SIG-M5 (cell line): ENCODE data around the gene SLC16A13.

Experiments
- DNase-seq: peaks from one replicate; lab custom pipeline; 2025; lab: John Stamatoyannopoulos, UW

Gene SLC16A13

GRCh38 chr17:7014261-7014994 lies 21.4 kb upstream of the SLC16A13 start:
- peak; percentile 78 for DNase-seq

- no peak for DNase-seq
These were observed 20.5 kb upstream of the SLC16A13 start for GRCh38 chr17:7014995-7015958.

GRCh38 chr17:7016418-7016817 lies 19.4 kb upstream of the SLC16A13 start:
- no peak for DNase-seq

GRCh38 chr17:7016886-7017826 lies 18.7 kb upstream of the SLC16A13 start:
- no peak for DNase-seq

- DNase-seq: no peak
These were observed 18.0 kb upstream of the SLC16A13 start for GRCh38 chr17:7017827-7018200.

GRCh38 chr17:7018331-7018964 lies 17.4 kb upstream of the SLC16A13 start:
- DNase-seq: no peak

DNA sequence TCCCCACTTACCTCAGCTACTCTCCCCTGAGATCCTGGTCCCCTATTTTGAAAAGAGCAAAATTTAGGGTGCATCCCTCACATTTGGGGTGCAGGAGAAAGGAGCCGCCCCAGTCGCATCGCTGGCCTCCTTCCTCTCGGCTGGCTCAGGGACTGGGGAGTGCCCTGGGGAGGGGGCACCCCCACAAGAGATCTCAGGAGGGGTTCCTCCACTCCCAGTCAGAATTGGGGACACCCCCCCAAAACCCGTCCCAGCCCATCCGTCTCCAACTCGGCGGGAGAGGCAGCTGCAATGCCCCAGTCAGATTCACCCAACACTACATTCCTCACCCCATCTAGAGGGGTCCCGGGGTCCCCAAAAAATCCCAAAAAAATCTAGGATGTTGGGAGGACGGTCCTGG lies 16.4 kb upstream of the SLC16A13 start:
- DNase-seq: no peak

DNA sequence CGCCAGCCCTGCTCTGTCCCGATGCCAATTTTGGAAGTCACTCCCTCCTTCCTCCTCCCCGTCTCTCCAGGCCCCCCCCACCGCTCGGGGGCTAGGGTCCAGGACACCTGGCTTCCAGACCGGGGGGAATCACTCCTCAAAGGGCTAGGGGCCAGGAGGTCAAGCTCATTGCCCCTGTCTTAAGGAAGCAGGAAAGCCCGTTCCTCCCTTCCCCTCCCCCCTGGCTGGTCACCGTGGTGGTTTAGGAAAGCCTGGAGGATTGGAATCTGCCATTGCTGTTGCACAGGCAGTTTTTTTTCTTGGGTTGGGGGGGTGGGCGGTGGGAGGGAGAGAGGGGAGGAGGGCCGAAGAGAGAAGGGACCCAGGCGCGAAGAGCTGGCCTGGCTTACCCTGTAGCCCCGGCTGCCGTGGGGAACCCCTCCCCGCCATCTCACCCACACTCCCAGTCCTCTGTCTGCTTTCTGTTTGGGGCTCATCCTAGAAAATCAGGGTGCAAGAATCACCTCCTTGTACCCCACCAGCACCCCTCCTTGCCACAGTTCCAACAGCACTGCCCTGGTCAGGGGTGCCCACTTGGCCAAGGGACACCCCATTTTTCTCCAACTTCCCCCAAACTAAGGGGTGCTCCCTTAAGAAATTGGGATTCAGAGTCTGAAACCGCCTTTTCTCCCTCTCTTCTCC lies 15.8 kb upstream of the SLC16A13 start:
- DNase-seq: no peak

GRCh38 chr17:7020894-7021664 lies 14.7 kb upstream of the SLC16A13 start:
- DNase-seq: no peak

DNA sequence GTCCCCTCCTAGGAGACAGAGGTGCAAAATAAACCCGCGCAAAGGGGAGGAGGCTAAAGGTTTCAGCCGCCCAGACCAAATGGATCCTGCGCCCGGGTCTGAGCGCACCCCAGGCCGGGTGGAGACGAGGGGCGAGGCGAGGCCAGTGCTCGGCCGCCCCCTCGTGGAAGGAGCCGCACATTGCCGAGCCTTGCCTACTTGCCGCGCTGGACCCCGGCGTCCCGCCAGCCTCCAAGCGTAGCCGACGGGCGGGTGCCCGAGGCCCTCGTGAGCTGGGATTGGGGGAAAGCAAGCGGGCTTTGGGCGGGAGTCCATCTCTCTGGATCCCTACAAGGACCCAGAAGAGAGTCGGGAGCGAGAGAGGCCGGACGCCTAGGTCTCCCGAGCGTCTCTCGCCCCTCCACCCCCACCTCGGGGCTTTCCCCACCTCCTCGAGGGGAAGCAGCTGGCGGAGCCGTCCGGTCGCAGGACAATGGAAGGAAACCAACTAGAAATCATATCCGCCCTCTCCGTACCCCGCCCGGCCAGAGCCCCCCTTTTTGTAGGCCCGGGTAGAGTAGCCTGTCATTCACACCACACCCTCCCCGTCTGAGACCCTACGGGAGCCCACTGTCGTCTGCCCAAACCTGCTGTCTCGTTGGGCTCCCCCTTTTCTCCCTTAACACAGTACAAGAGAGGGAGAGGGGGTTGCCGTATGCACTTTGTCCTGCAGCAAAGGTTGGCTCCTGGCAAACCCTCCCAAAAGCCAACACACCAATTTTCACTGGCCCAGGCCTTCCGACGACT lies 13.6 kb upstream of the SLC16A13 start:
- no peak for DNase-seq

- DNase-seq: no peak
These were observed 12.8 kb upstream of the SLC16A13 start, which contains the start of gene BCL6B for GRCh38 chr17:7022781-7023571. Gene BCL6B (plus strand): TSS chr17:7023050. CDS start chr17:7023672, 622 bp downstream.

GRCh38 chr17:7023576-7024401 lies 12.0 kb upstream of the SLC16A13 start:
- DNase-seq: no peak

GRCh38 chr17:7024402-7024785 lies 11.4 kb upstream of the SLC16A13 start:
- DNase-seq: no peak

GRCh38 chr17:7025245-7025644 lies 10.6 kb upstream of the SLC16A13 start:
- no peak for DNase-seq

- no peak for DNase-seq
These were observed 9.2 kb upstream of the SLC16A13 start for GRCh38 chr17:7026471-7027115.

DNA sequence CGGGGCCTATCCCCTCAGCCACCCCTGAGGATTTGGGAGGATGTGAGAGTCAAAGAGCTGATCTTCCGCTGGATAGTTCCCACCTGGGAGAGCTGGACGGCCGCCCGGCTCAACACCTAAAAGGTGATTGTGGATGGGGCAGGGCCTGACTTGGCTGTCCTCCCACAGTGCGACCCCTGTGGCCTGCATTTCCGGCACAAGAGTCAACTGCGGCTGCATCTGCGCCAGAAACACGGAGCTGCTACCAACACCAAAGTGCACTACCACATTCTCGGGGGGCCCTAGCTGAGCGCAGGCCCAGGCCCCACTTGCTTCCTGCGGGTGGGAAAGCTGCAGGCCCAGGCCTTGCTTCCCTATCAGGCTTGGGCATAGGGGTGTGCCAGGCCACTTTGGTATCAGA lies 8.5 kb upstream of the SLC16A13 start:
- no peak for DNase-seq

- no peak for DNase-seq
These were observed 6.7 kb upstream of the SLC16A13 start for GRCh38 chr17:7029096-7029495.
